C4-2B (cell line): Measurements from ENCODE around the gene ANKRD24.
"Not testable (repeated sequence)": the region's sequence is repeated elsewhere in the genome, so short reads cannot be mapped to it uniquely, and the experiment has no call there.

Experiments used
- ZFX ChIP-seq: fragments of 450-650 bp; IDR thresholded peaks from 2 replicates; pipeline ENCODE4 v1.6.1; 2017
- TF ChIP-seq, protein P1 (sequence below): fragments of 450-650 bp; conservative IDR thresholded peaks from 2 replicates; pipeline ENCODE4 v1.5.1; 2017; ENCODE audit warnings: mild to moderate bottlenecking

DNA sequence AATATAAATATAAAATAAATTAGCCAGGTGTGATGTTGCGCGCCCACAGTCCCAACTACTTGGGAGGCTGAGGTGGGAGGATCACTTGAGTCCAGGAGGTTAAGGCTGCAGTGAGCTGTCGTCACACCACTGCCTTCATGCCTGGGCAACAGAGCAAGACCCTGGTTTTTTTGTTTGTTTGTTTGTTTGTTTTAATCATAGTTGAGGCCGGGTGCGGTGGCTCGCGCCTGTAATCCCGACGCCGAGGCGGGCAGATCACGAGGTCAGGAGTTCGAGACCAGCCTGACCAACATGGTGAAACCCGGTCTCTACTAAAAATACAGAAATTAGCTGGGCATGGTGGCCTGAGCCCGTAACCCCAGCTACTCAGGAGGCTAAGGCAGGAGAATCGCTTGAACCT lies 55.0 kb downstream of the ANKRD24 start:
- TF ChIP-seq, protein P1, sequence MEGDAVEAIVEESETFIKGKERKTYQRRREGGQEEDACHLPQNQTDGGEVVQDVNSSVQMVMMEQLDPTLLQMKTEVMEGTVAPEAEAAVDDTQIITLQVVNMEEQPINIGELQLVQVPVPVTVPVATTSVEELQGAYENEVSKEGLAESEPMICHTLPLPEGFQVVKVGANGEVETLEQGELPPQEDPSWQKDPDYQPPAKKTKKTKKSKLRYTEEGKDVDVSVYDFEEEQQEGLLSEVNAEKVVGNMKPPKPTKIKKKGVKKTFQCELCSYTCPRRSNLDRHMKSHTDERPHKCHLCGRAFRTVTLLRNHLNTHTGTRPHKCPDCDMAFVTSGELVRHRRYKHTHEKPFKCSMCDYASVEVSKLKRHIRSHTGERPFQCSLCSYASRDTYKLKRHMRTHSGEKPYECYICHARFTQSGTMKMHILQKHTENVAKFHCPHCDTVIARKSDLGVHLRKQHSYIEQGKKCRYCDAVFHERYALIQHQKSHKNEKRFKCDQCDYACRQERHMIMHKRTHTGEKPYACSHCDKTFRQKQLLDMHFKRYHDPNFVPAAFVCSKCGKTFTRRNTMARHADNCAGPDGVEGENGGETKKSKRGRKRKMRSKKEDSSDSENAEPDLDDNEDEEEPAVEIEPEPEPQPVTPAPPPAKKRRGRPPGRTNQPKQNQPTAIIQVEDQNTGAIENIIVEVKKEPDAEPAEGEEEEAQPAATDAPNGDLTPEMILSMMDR: not testable (repeated sequence)
- not testable (repeated sequence) for TF ChIP-seq ZFX
